ENCODE measurements around the gene OR11G2. TPM values are rescaled to one million over a fixed set of nuclear protein-coding genes. Genes with fewer than 3 reads are reported as not detected.
"Not testable (repeated sequence)": the region's sequence is repeated elsewhere in the genome, so short reads cannot be mapped to it uniquely, and the experiment has no call there.

Gene OR11G2
- total and polyA plus RNA-seq, 8 donors = not detected

GRCh38 chr14:20198991-20199390, 8.3 kb downstream of the OR11G2 start:
- Histone ChIP-seq H3K4me3 (no peak overlapping the region), H3K36me3 (no peaks in the 10 kb centered on the region), H3K27me3 (no peaks in the 10 kb centered on the region), H3K27ac (no peak overlapping the region), H3K9me3 (no peaks in the 10 kb centered on the region), H3K4me1 (no peaks in the 10 kb centered on the region)
- DNase-seq (no peak), FAIRE-seq (no peak), ATAC-seq (no peak)
- WGBS, 2 donors = 47 to 56% methylated on average over 5 of the region's 5 CpGs
- no peak for TF ChIP-seq CTCF (IDR thresholded peaks at IDR 0.05)
- intact Hi-C loops (cut with DNase I) = no loop called here

- H3K36me3 ChIP-seq = no peaks in the 10 kb centered on the region
- H3K4me3 ChIP-seq = no peak overlapping the region
- H3K27ac ChIP-seq = no peak overlapping the region
- ATAC-seq = no peak
- TF ChIP-seq CTCF (IDR thresholded peaks at IDR 0.05) = no peak
- no peaks in the 10 kb centered on the region for H3K4me1 ChIP-seq
- no peak for DNase-seq
- 54 to 55% methylated on average over 3 of the region's 3 CpGs for WGBS, 2 donors
- H3K9me3 ChIP-seq = no peaks in the 10 kb centered on the region
- FAIRE-seq = no peak
- H3K27me3 ChIP-seq = no peaks in the 10 kb centered on the region
- intact Hi-C loops (cut with DNase I) = no loop called here
Measured at GRCh38 chr14:20204721-20205120, 14.0 kb downstream of the OR11G2 start.

GRCh38 chr14:20209595-20209994, 18.9 kb downstream of the OR11G2 start:
- H3K27me3 ChIP-seq = no peaks in the 10 kb centered on the region
- WGBS, 2 donors = 81 to 100% methylated on average over 2 of the region's 2 CpGs

GRCh38 chr14:20212406-20212805, 21.7 kb downstream of the OR11G2 start:
- WGBS, 2 donors = 78 to 88% methylated on average over 11 to 26 of the region's 28 CpGs
- H3K27me3 ChIP-seq; H3K4me3 ChIP-seq; H3K9me3 ChIP-seq; FAIRE-seq; intact Hi-C loops (cut with DNase I); H3K36me3 ChIP-seq; ATAC-seq; H3K4me1 ChIP-seq; H3K27ac ChIP-seq; DNase-seq: not testable (repeated sequence)

More at GRCh38 chr14:20209595-20209994, 18.9 kb downstream of the OR11G2 start:
- Histone ChIP-seq H3K9me3 (no peaks in the 10 kb centered on the region), H3K4me1 (no peaks in the 10 kb centered on the region), H3K27ac (no peak overlapping the region), H3K4me3 (no peak overlapping the region), H3K36me3 (no peaks in the 10 kb centered on the region)
- TF ChIP-seq CTCF (IDR thresholded peaks at IDR 0.05) = no peak
- ATAC-seq (no peak), FAIRE-seq (no peak), DNase-seq (no peak)
- intact Hi-C loops (cut with DNase I) = no loop called here

- Histone ChIP-seq H3K4me3 (no peak overlapping the region), H3K4me1 (no peaks in the 10 kb centered on the region), H3K27me3 (no peaks in the 10 kb centered on the region), H3K9me3 (no peaks in the 10 kb centered on the region), H3K36me3 (no peaks in the 10 kb centered on the region), H3K27ac (no peak overlapping the region)
- 32 to 75% methylated on average over 2 of the region's 2 CpGs for WGBS, 2 donors
- ATAC-seq = no peak
- no peak for FAIRE-seq
- intact Hi-C loops (cut with DNase I) = no loop called here
- TF ChIP-seq CTCF (IDR thresholded peaks at IDR 0.05) = no peak
- no peak for DNase-seq
Measured at GRCh38 chr14:20215196-20215595, 24.5 kb downstream of the OR11G2 start.

- WGBS, 2 donors = 21 to 23% methylated on average over 4 of the region's 4 CpGs
Measured at GRCh38 chr14:20219033-20219432, 28.3 kb downstream of the OR11G2 start.

More at GRCh38 chr14:20219033-20219432, 28.3 kb downstream of the OR11G2 start:
- Histone ChIP-seq H3K27ac (no peak overlapping the region), H3K4me1 (no peaks in the 10 kb centered on the region), H3K36me3 (no peaks in the 10 kb centered on the region), H3K4me3 (no peak overlapping the region), H3K9me3 (no peaks in the 10 kb centered on the region), H3K27me3 (no peaks in the 10 kb centered on the region)
- ATAC-seq = peak in 1 of 4 donors; percentile 32
- no peak for TF ChIP-seq CTCF (IDR thresholded peaks at IDR 0.05)
- no peak for DNase-seq
- intact Hi-C loops (cut with DNase I) = no loop called here
- no peak for FAIRE-seq

All from pancreas (tissue), 10 donors.